ENCODE data around the gene ZNF593. TPM values are rescaled to one million over a fixed set of nuclear protein-coding genes. Genes with fewer than 3 reads are reported as not detected.

ZNF593 gene
- total RNA-seq, 4 donors from 2014 or later: 39.6 to 135 (median 97.3) TPM

GRCh38 chr1:26200413-26200812 is 30.7 kb downstream of the ZNF593 start:
- ATAC-seq (no peak), DNase-seq (no peak)
- H3K27me3 ChIP-seq: no peaks in the 10 kb centered on the region
- intact Hi-C loops (cut with DNase I; ENCODE audit: low total_unique reads) (loop anchor here (10.0 kb wide), 1 partner anchor 124 kb away; no protein-coding TSS in a partner anchor), in situ Hi-C loops (cut with MboI; ENCODE audit: low sequenced_read_pairs in 4 of 4) (no loop called here)
- no peak overlapping the region for H3K4me3 ChIP-seq
- TF ChIP-seq POLR2A (IDR thresholded peaks at IDR 0.05) (no peak), CTCF (IDR thresholded peaks at IDR 0.05 in 4 of 5, conservative IDR thresholded peaks at IDR 0.05 in 1 of 5) (no peak)
- H3K27ac ChIP-seq: no peak overlapping the region
- no peaks in the 10 kb centered on the region for H3K36me3 ChIP-seq
- no peaks in the 10 kb centered on the region for H3K4me1 ChIP-seq
- no peaks in the 10 kb centered on the region for H3K9me3 ChIP-seq

- intact Hi-C loops (cut with DNase I; ENCODE audit: low total_unique reads): loop anchor here (10.0 kb wide), 1 partner anchor 121 kb away; no protein-coding TSS in a partner anchor
- in situ Hi-C loops (cut with MboI; ENCODE audit: low sequenced_read_pairs in 4 of 4): no loop called here
- DNase-seq: no peak
- TF ChIP-seq POLR2A (IDR thresholded peaks at IDR 0.05) (no peak), CTCF (IDR thresholded peaks at IDR 0.05 in 4 of 5, conservative IDR thresholded peaks at IDR 0.05 in 1 of 5) (no peak)
- H3K4me3 ChIP-seq: no peak overlapping the region
- ATAC-seq: no peak
- no peaks in the 10 kb centered on the region for H3K9me3 ChIP-seq
- no peaks in the 10 kb centered on the region for H3K36me3 ChIP-seq
- H3K27me3 ChIP-seq: no peaks in the 10 kb centered on the region
- no peak overlapping the region for H3K27ac ChIP-seq
- H3K4me1 ChIP-seq: no peaks in the 10 kb centered on the region
Measured at GRCh38 chr1:26203642-26204318, 34.1 kb downstream of the ZNF593 start.

GRCh38 chr1:26210147-26210870 is 40.6 kb downstream of the ZNF593 start:
- DNase-seq: no peak
- no peaks in the 10 kb centered on the region for H3K9me3 ChIP-seq
- H3K36me3 ChIP-seq: no peaks in the 10 kb centered on the region
- no peaks in the 10 kb centered on the region for H3K27me3 ChIP-seq
- intact Hi-C loops (cut with DNase I; ENCODE audit: low total_unique reads) (no loop called here), in situ Hi-C loops (cut with MboI; ENCODE audit: low sequenced_read_pairs in 4 of 4) (no loop called here)
- H3K4me1 ChIP-seq: no peaks in the 10 kb centered on the region
- no peak overlapping the region for H3K4me3 ChIP-seq
- H3K27ac ChIP-seq: no peak overlapping the region
- TF ChIP-seq CTCF (IDR thresholded peaks at IDR 0.05 in 4 of 5, conservative IDR thresholded peaks at IDR 0.05 in 1 of 5) (no peak), POLR2A (IDR thresholded peaks at IDR 0.05) (no peak)
- ATAC-seq: peak; percentile 53 to 69

GRCh38 chr1:26212726-26213125 is 43.0 kb downstream of the ZNF593 start:
- H3K4me1 ChIP-seq: no peaks in the 10 kb centered on the region
- ATAC-seq (no peak), DNase-seq (no peak)
- no peak overlapping the region for H3K4me3 ChIP-seq
- H3K36me3 ChIP-seq: no peaks in the 10 kb centered on the region
- in situ Hi-C loops (cut with MboI; ENCODE audit: low sequenced_read_pairs in 4 of 4) (no loop called here), intact Hi-C loops (cut with DNase I; ENCODE audit: low total_unique reads) (no loop called here)
- H3K27ac ChIP-seq: no peak overlapping the region
- TF ChIP-seq POLR2A (IDR thresholded peaks at IDR 0.05) (no peak), CTCF (IDR thresholded peaks at IDR 0.05 in 4 of 5, conservative IDR thresholded peaks at IDR 0.05 in 1 of 5) (no peak)
- H3K27me3 ChIP-seq: no peaks in the 10 kb centered on the region
- H3K9me3 ChIP-seq: no peaks in the 10 kb centered on the region

All from gastrocnemius medialis (tissue), 4 donors.